Left renal pelvis (tissue), 4 donors: ENCODE results near the gene RNU5D-1. TPM values are rescaled to one million over a fixed set of nuclear protein-coding genes. Genes with fewer than 3 reads are reported as not detected.
"Not testable (repeated sequence)": the region's sequence is repeated elsewhere in the genome, so short reads cannot be mapped to it uniquely, and the experiment has no call there.

Experiments used
- DNase-seq, 4 donors: peaks; one replicate each; pipeline ENCODE4 v3.0.0-alpha.2; 2013; ENCODE audit warnings: low read depth in 4 of 4, low spot score in 3 of 4
- polyA plus RNA-seq, 4 donors: library from polyadenylated mRNA; unstranded; fragments of 120-200 nt; gene quantifications; one replicate each; pipeline ENCODE4 v1.2.1, GENCODE V29; 2013; ENCODE audit not compliant: insufficient read length in 4 of 4

The RNU5D-1 gene
- polyA plus RNA-seq, 4 donors, result not detected

GRCh38 chr1:44705470-44705869 lies 25.5 kb downstream of the RNU5D-1 start:
- no peak for DNase-seq

- no peak for DNase-seq
Observed at GRCh38 chr1:44701141-44701573, 29.8 kb downstream of the RNU5D-1 start.

GRCh38 chr1:44700573-44700972 lies 30.4 kb downstream of the RNU5D-1 start:
- no peak for DNase-seq

DNA sequence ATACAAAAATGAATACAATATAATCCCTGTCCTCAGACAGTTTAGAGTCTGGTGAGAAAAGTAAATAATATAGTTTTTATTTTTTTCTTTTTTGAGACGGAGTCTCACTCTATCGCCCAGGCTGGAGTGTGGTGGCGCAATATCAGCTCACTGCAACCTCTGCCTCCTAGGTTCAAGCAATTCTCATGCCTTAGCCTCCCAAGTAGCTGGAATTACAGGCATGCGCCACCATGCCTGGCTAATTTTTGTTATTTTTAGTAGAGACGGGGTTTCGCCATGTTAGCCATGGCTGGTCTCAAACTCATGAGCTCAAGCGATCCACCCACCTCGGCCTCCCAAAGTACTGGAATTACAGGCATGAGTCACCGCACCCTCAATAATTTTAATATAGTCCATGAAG lies 31.6 kb downstream of the RNU5D-1 start:
- not testable (repeated sequence) for DNase-seq

DNA sequence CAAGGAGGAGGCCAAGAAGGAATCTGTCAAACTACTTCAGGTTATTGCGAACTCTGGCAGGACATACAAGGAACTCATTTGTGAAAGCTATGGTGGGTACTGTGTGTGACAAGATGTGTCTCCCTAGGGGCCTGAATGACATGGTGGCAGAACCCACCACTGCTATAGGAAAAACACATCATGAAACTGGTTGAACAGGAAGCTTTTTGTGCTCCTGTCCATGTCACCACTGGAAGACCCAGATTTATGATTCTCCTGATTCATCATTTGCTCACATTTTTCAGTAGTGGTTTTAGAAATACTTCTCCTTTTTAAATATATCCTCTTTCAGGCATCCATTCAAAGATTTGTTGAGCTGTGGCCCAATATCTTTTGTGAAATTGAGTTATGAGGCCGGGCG lies 32.8 kb downstream of the RNU5D-1 start:
- no peak for DNase-seq

- no peak for DNase-seq
Observed at GRCh38 chr1:44696789-44697345, 34.1 kb downstream of the RNU5D-1 start.

DNA sequence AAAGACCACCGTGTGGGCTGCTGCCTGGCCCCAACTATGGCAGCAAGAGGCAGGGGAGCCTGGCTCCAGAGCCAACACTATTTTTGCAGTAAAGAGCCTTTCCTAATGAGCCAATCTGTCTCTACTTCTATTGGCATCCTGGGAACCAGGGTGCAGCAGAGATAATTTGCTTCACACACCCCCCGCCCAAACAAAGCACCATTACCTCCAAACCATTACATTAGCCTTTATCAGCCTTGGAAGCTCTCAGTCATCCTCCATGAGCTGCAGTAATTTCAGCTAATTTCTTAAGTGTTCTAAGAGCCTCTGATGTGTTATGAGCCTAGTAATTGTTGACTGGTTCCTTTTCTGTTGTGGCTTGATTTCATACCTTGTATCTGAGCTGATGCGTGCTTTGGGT lies 34.9 kb downstream of the RNU5D-1 start:
- DNase-seq, result no peak

GRCh38 chr1:44695671-44696070 lies 35.3 kb downstream of the RNU5D-1 start:
- no peak for DNase-seq

DNA sequence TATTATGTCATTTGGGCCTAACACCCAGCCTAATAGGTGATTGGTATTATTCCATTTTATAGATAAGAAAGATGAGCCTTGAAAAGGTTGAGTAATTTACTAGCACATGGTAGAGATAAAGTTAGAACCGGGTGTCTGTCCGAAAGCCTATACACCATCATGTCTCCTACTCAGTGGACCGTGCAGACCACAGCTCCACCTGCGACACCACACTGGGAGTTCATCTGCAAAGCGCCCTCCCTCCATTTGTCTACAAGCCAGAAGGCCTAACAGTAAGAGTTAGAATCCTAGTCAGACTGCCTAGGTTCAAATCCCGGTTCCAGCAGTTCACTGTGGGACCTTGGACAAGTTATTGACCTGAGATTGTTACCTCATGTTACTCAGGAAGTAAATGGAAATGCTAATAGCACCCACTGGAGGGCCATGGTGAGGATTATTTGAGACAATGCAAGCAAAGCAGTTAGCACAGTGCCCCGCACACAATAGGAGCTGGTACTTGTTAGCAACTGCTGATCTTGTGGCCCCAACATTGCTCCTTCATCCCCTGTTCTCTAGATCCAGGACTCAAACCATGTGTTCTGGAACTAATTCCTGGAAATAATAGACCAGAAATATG lies 36.0 kb downstream of the RNU5D-1 start:
- no peak for DNase-seq

- no peak for DNase-seq
Observed at GRCh38 chr1:44693900-44694299, 37.1 kb downstream of the RNU5D-1 start.

DNA sequence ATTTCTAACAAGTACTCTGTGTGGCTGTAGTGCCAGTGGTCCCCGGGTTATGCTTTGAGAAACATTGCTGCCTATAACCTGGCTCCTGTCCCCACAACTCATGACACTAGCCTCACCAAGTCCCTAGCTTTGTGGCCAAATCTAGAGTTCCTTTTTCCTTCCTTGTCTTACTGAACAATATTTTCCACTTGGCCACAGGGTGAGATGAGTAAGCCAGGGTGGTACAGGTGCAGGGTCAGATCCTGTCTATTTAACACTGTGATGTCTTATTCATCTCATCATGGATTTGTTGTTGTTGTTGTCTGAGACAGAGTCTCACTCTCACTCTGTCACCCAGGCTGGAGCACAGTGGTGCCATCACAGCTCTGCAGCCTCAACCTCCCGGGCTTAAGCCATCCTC lies 37.8 kb downstream of the RNU5D-1 start:
- DNase-seq, result no peak

DNA sequence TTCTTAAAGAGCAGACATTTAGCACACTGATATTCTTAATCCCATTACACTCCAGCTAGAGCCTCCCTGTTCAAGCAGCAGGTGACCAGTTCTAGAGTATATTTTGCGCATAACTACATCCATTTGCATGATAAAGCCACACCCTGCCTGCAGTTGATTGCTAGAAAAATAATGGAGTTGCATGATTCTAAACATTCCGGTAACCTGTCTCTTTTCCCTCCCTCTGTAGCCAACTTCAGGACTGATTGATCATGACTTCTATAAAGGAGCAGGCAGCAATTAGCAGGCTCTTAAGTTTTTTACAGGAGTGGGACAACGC lies 41.6 kb downstream of the RNU5D-1 start:
- no peak for DNase-seq

GRCh38 chr1:44688760-44689446 lies 42.1 kb downstream of the RNU5D-1 start:
- no peak for DNase-seq

DNA sequence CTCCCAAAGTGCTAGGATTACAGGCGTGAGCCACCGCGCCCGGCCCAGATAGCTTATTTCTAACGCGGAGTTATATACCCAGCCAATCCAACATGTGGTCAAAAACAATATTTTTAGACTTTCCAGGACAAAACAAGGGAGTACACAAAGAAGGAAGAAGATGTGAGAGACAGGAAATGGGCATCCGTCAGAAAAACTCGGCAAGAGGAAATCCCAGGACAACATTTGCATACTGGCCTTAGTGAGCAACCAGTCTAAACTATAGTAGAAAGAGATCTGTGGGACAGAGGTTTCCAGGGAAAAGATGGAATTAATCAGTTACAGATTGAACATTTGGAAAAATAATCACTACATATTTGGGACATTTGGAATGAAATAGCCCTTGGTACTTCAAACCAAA lies 45.1 kb downstream of the RNU5D-1 start:
- DNase-seq, result no peak

DNA sequence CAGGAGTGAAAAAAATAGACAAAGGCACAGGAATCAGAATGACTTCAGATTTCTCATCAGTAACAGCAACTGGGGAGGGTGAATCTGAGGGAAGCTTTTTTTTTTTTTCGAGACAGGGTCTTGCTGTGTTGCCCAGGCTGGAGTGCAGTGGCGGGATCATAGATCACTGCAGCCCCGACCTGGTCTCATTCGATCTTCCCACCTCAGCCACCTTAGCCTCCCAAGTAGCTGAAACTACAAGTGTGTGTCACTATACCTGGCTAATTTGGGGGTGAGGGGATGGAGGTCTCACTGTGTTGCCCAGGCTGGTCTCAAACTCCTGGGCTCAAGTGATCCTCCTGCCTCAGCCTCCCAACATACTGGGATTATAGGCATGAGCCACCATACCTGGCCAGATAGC lies 45.8 kb downstream of the RNU5D-1 start:
- no peak for DNase-seq

- DNase-seq, result no peak
Observed at GRCh38 chr1:44684525-44684924, 46.4 kb downstream of the RNU5D-1 start.

GRCh38 chr1:44682883-44683265 lies 48.1 kb downstream of the RNU5D-1 start:
- DNase-seq, result no peak

GRCh38 chr1:44681905-44682882 lies 48.8 kb downstream of the RNU5D-1 start:
- DNase-seq, result no peak
